BJ (cell line): Measurements from ENCODE around the gene SYPL1. TPM values are rescaled to one million over a fixed set of nuclear protein-coding genes. Genes with fewer than 3 reads are reported as not detected.
A peak's percentile ranks its signal among the peaks of the same experiment; 100 is the strongest.

Experiments
- CTCF ChIA-PET: fragments of 350-600 bp; formaldehyde crosslinking; extraction: SDS; loops from one replicate; lab custom pipeline; 2021; ENCODE audit warnings: antibody characterized with exemption, inconsistent platforms; lab: Yijun Ruan, JAX
- POLR2A ChIA-PET: fragments of 300-600 bp; sonication (Branson Sonifier 250); formaldehyde crosslinking; extraction: SDS; loops from one replicate; lab custom pipeline; 2021; ENCODE audit warnings: antibody characterized with exemption; lab: Charles Lee
- DNase-seq: peaks from one replicate; pipeline ENCODE4 v3.0.0-alpha.2; 2011; ENCODE audit warnings: low read depth
- H3K27me3 ChIP-seq: 2 replicates; pipeline ENCODE4 v1.6.0; 2011; ENCODE audit warnings: low read length; ENCODE audit not compliant: control insufficient read depth, insufficient read depth
- H3K36me3 ChIP-seq: 2 replicates; pipeline ENCODE4 v1.5.1; 2011; ENCODE audit warnings: low read length; ENCODE audit not compliant: control insufficient read depth, insufficient read depth
- H3K4me3 ChIP-seq: 2 replicates; pipeline ENCODE4 v1.5.1; 2011; ENCODE audit warnings: low read depth, mild to moderate bottlenecking, control low read depth, low read length
- polyA plus RNA-seq: library from polyadenylated mRNA; depleted of rRNA; stranded (reverse); fragments of >200 nt; gene quantifications from 2 replicates; pipeline ENCODE4 v1.2.3, GENCODE V29; 2011
- TF ChIP-seq, protein P1 (sequence below): IDR thresholded peaks from 2 replicates; pipeline ENCODE4 v1.5.1; 2011; ENCODE audit warnings: low read depth, mild to moderate bottlenecking, control low read depth, inconsistent platforms, low read length, moderate library complexity; ENCODE audit not compliant: insufficient read depth

SYPL1 gene
- polyA plus RNA-seq, 1 experiment, result 39.9 TPM

- Histone ChIP-seq H3K27me3 (no peaks in the 10 kb centered on the region), H3K4me3 (no peak overlapping the region), H3K36me3 (no peaks in the 10 kb centered on the region)
- no peak for DNase-seq
- CTCF ChIA-PET, result interaction anchor here (1.0 to 2.9 kb wide), 4 partner anchors 30 to 102 kb away, joined by 3 to 13 read pairs (median 4); no protein-coding TSS in a partner anchor
- TF ChIP-seq, protein P1, sequence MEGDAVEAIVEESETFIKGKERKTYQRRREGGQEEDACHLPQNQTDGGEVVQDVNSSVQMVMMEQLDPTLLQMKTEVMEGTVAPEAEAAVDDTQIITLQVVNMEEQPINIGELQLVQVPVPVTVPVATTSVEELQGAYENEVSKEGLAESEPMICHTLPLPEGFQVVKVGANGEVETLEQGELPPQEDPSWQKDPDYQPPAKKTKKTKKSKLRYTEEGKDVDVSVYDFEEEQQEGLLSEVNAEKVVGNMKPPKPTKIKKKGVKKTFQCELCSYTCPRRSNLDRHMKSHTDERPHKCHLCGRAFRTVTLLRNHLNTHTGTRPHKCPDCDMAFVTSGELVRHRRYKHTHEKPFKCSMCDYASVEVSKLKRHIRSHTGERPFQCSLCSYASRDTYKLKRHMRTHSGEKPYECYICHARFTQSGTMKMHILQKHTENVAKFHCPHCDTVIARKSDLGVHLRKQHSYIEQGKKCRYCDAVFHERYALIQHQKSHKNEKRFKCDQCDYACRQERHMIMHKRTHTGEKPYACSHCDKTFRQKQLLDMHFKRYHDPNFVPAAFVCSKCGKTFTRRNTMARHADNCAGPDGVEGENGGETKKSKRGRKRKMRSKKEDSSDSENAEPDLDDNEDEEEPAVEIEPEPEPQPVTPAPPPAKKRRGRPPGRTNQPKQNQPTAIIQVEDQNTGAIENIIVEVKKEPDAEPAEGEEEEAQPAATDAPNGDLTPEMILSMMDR, result no peak
- POLR2A ChIA-PET, result interaction anchor here (0.5 kb wide), 1 partner anchor 98 kb away, joined by 3 read pairs; no protein-coding TSS in a partner anchor
Measured at GRCh38 chr7:106065575-106066500, 46.3 kb downstream of the SYPL1 start.

GRCh38 chr7:106064771-106065574 lies 47.1 kb downstream of the SYPL1 start:
- no peaks in the 10 kb centered on the region for H3K36me3 ChIP-seq
- TF ChIP-seq, protein P1, result no peak
- no peak overlapping the region for H3K4me3 ChIP-seq
- H3K27me3 ChIP-seq, result no peaks in the 10 kb centered on the region
- ChIA-PET CTCF (interaction anchor here (0.6 to 2.9 kb wide), 6 partner anchors 31 to 1086 kb away, joined by 3 to 13 read pairs (median 3); no protein-coding TSS in a partner anchor), POLR2A (interaction anchor here (0.5 kb wide), 1 partner anchor 99 kb away, joined by 3 read pairs; no protein-coding TSS in a partner anchor)
- DNase-seq, result peak; percentile 70

DNA sequence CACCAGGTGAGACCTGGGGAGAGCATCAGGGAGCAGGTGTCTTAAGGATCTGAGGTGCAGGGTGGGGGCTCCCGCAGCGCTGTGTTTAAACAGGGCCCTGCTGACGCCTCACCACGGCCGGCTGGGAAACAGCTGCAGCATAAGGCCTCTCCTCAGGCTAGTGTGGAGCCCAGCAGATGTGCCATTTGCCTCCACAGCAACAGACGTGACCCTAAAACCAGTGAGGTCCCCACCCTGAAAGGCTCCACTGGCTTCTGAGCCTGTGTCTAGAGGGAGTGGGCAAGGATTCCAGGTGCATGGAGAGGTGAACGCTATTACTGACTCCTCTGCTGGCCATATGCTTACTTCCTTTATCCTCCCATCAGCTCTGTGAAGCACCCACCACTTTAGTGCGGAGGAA lies 47.8 kb downstream of the SYPL1 start:
- Histone ChIP-seq H3K4me3 (no peak overlapping the region), H3K27me3 (no peaks in the 10 kb centered on the region), H3K36me3 (no peaks in the 10 kb centered on the region)
- TF ChIP-seq, protein P1, result no peak
- ChIA-PET CTCF (interaction anchor here (0.8 to 2.9 kb wide), 5 partner anchors 32 to 103 kb away, joined by 3 to 13 read pairs (median 3); no protein-coding TSS in a partner anchor), POLR2A (no interaction called here)
- DNase-seq, result no peak

- POLR2A ChIA-PET, result no interaction called here
Measured at GRCh38 chr7:106063692-106064091, 48.4 kb downstream of the SYPL1 start.

More at GRCh38 chr7:106063692-106064091, 48.4 kb downstream of the SYPL1 start:
- no peak for DNase-seq
- no peaks in the 10 kb centered on the region for H3K36me3 ChIP-seq
- H3K4me3 ChIP-seq, result no peak overlapping the region
- no peaks in the 10 kb centered on the region for H3K27me3 ChIP-seq
- CTCF ChIA-PET, result interaction anchor here (2.9 kb wide), 1 partner anchor 90 kb away, joined by 13 read pairs; no protein-coding TSS in a partner anchor
- TF ChIP-seq, protein P1, result no peak
